Mononuclear cell (primary cell): ENCODE data around the gene CFAP97D1. TPM values are rescaled to one million over a fixed set of nuclear protein-coding genes. Genes with fewer than 3 reads are reported as not detected.

ENCODE experiments used
- total RNA-seq: library from RNA; depleted of rRNA; stranded (reverse); fragments of >200 nt; gene quantifications from one replicate; pipeline ENCODE4 v1.2.3, GENCODE V29; 2012

The CFAP97D1 gene
- total RNA-seq, 1 donor: not detected

Other genes with a start within 250 kb of the CFAP97D1 start
- not detected for gene ETV4, start 234.1 kb upstream of the CFAP97D1 start, total RNA-seq
- 0.42 TPM for gene MEOX1, start 118.5 kb upstream of the CFAP97D1 start, total RNA-seq
- gene SOST, start 21.6 kb upstream of the CFAP97D1 start, total RNA-seq: not detected
- gene DUSP3, start 1.5 kb upstream of the CFAP97D1 start, total RNA-seq: 16.6 TPM
- 0.21 TPM for gene MPP3, start 52.7 kb downstream of the CFAP97D1 start, total RNA-seq
- gene CD300LG, start 66.7 kb downstream of the CFAP97D1 start, total RNA-seq: not detected
- 1.4 TPM for gene MPP2, start 127.1 kb downstream of the CFAP97D1 start, total RNA-seq
- not detected for gene PPY, start 162.0 kb downstream of the CFAP97D1 start, total RNA-seq
- not detected for gene PYY, start 173.5 kb downstream of the CFAP97D1 start, total RNA-seq
- 0.42 TPM for gene NAGS, start 224.2 kb downstream of the CFAP97D1 start, total RNA-seq
- gene TMEM101, start 234.5 kb downstream of the CFAP97D1 start, total RNA-seq: 21.0 TPM